Measurements from ENCODE around the gene CTSW.

The CTSW gene

GRCh38 chr11:65870307-65870658 lies 9.4 kb upstream of the CTSW start:
- Histone ChIP-seq H3K4me1 (peaks cover 0 to 34% (median 26%) of the 10 kb centered on the region in 4 donors), H3K27me3 (no peaks in the 10 kb centered on the region), H3K27ac (peak overlapping the region in 1 of 2 donors; percentile 98), H3K36me3 (peaks cover 4 to 52% (median 40%) of the 10 kb centered on the region in 3 donors), H3K9me3 (no peaks in the 10 kb centered on the region), H3K4me3 (no peak overlapping the region)
- intact Hi-C loops (cut with DNase I; ENCODE audit: low total_unique reads), result no loop called here
- TF ChIP-seq CTCF (IDR thresholded peaks at IDR 0.05), result no peak
- DNase-seq, result peak in 1 of 2 donors; percentile 64

- intact Hi-C loops (cut with DNase I; ENCODE audit: low total_unique reads), result no loop called here
- no peaks in the 10 kb centered on the region for H3K9me3 ChIP-seq
- no peak for TF ChIP-seq CTCF (IDR thresholded peaks at IDR 0.05)
- H3K4me1 ChIP-seq, result peaks cover 0 to 34% (median 26%) of the 10 kb centered on the region in 4 donors
- peak overlapping the region in 1 of 2 donors; percentile 76 for H3K4me3 ChIP-seq
- DNase-seq, result peak in 1 of 2 donors; percentile 67
- peaks cover 0 to 45% (median 33%) of the 10 kb centered on the region in 3 donors for H3K36me3 ChIP-seq
- H3K27me3 ChIP-seq, result no peaks in the 10 kb centered on the region
- peak overlapping the region; percentile 96 to 98 for H3K27ac ChIP-seq
Measured at GRCh38 chr11:65870706-65871681, 8.6 kb upstream of the CTSW start.

GRCh38 chr11:65871811-65872548 lies 7.7 kb upstream of the CTSW start:
- no peaks in the 10 kb centered on the region for H3K27me3 ChIP-seq
- intact Hi-C loops (cut with DNase I; ENCODE audit: low total_unique reads), result no loop called here
- peak in 1 of 2 donors; percentile 77 for DNase-seq
- peaks cover 0 to 34% (median 26%) of the 10 kb centered on the region in 4 donors for H3K4me1 ChIP-seq
- H3K27ac ChIP-seq, result peak overlapping the region; percentile 96 to 98
- TF ChIP-seq CTCF (IDR thresholded peaks at IDR 0.05), result no peak
- no peaks in the 10 kb centered on the region for H3K9me3 ChIP-seq
- H3K36me3 ChIP-seq, result peaks cover 0 to 35% (median 27%) of the 10 kb centered on the region in 3 donors
- peak overlapping the region; percentile 66 to 76 for H3K4me3 ChIP-seq

- H3K9me3 ChIP-seq, result no peaks in the 10 kb centered on the region
- H3K4me3 ChIP-seq, result peak within 1 kb of the TSS; percentile 66 to 76
- H3K36me3 ChIP-seq, result peaks cover 0 to 27% (median 20%) of the 10 kb centered on the region in 3 donors
- peak in 1 of 2 donors; percentile 74 for DNase-seq
- peaks cover 0 to 34% (median 26%) of the 10 kb centered on the region in 4 donors for H3K4me1 ChIP-seq
- TF ChIP-seq CTCF (IDR thresholded peaks at IDR 0.05), result no peak
- peak within 1 kb of the TSS; percentile 96 to 98 for H3K27ac ChIP-seq
- intact Hi-C loops (cut with DNase I; ENCODE audit: low total_unique reads), result no loop called here
- H3K27me3 ChIP-seq, result no peaks in the 10 kb centered on the region
Measured at GRCh38 chr11:65872586-65873317, 6.9 kb upstream of the CTSW start, which contains the start of gene EFEMP2. EFEMP2 (minus strand) TSS chr11:65872800; CDS start chr11:65872354, 446 bp downstream.

All from tibial artery (tissue), 4 donors.